Activated CD8-positive, alpha-beta T cell treated with anti-CD3 and anti-CD28 coated beads for 36 hours (primary cell): ENCODE data around the gene NUP93. TPM values are rescaled to one million over a fixed set of nuclear protein-coding genes. Genes with fewer than 3 reads are reported as not detected.

ENCODE experiments used
- ATAC-seq: fragments of 200-7000 bp; cut with Tn5 transposase; one replicate; pipeline ENCODE4 v1.10.0; 2021; ENCODE audit warnings: mild to moderate bottlenecking, moderate library complexity
- CTCF ChIA-PET: fragments of 350-600 bp; sonication (Branson Sonifier 250); formaldehyde crosslinking; loops from one replicate; lab custom pipeline; 2021; ENCODE audit warnings: antibody characterized with exemption; lab: Charles Lee
- POLR2A ChIA-PET: fragments of 350-600 bp; sonication (Branson Sonifier 250); formaldehyde crosslinking; loops from one replicate; lab custom pipeline; 2021; ENCODE audit warnings: antibody characterized with exemption; lab: Charles Lee
- DNase-seq: peaks from one replicate; pipeline ENCODE4 v3.0.0-alpha.2; 2020
- H3K27ac Mint-ChIP-seq: one replicate; pipeline ENCODE4 v1.8.0; 2021; ENCODE audit warnings: mild to moderate bottlenecking, mixed read lengths
- H3K27me3 Mint-ChIP-seq: one replicate; pipeline ENCODE4 v1.8.0; 2021; ENCODE audit warnings: mixed read lengths
- H3K36me3 Mint-ChIP-seq: one replicate; pipeline ENCODE4 v1.8.0; 2021; ENCODE audit warnings: low read depth, mixed read lengths
- H3K4me1 Mint-ChIP-seq: one replicate; pipeline ENCODE4 v1.8.0; 2021; ENCODE audit warnings: low read depth, mixed read lengths
- H3K4me3 Mint-ChIP-seq: one replicate; pipeline ENCODE4 v1.8.0; 2021; ENCODE audit warnings: mild to moderate bottlenecking, moderate library complexity, mixed read lengths
- H3K9me3 Mint-ChIP-seq: one replicate; pipeline ENCODE4 v1.8.0; 2021; ENCODE audit warnings: mixed read lengths
- CTCF ChIP-seq: fragments of 200-600 bp; IDR thresholded peaks from one replicate; pipeline ENCODE4 v1.8.0; 2022; ENCODE audit warnings: antibody characterized with exemption, mild to moderate bottlenecking
- intact Hi-C: fragments of 100-400 bp; cut with micrococcal nuclease; formaldehyde crosslinking; loops from one replicate; pipeline ENCODE4 v1.10.0; 2022
- total RNA-seq, 2 experiments: library from RNA; stranded (reverse); gene quantifications; one replicate each; pipeline ENCODE4 v1.2.3, GENCODE V29; 2021

Gene NUP93
- total RNA-seq, 2 experiments from 2014 or later = 171 to 191 TPM

GRCh38 chr16:56758432-56758831, 28.5 kb downstream of the NUP93 start:
- Mint-ChIP-seq H3K4me1 (peaks cover 6% of the 10 kb centered on the region), H3K9me3 (peaks cover 6% of the 10 kb centered on the region), H3K27ac (no peak overlapping the region), H3K36me3 (peaks cover 50% of the 10 kb centered on the region), H3K4me3 (no peak overlapping the region), H3K27me3 (no peaks in the 10 kb centered on the region)
- POLR2A ChIA-PET = interaction anchor here (0.6 to 1.3 kb wide), 2 partner anchors 14 to 134 kb away, joined by 3 read pairs; no protein-coding TSS in a partner anchor
- TF ChIP-seq CTCF = no peak
- CTCF ChIA-PET = interaction anchor here (1.6 kb wide), 1 partner anchor 25 kb away, joined by 3 read pairs; no protein-coding TSS in a partner anchor
- intact Hi-C loops = no loop called here
- no peak for DNase-seq
- ATAC-seq = no peak

DNA sequence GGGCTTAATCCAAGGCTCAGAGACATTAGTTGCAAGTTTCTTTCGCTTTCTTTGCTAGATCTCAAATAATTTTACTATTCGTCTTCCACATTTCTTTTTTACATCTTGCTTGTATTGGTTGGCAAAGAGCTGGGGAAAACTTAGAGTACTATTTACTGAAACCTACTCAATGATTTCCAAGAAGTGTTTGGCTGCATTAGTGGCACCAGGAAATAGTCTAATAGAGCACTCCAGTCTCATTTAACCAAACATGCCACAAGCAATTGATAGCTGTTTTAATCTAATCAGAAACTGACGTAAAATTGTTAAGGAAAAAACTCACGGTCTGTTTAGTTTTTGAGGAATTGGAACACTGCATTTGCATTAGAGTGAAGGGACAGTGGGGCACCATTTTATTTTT, 29.0 kb downstream of the NUP93 start:
- ChIA-PET POLR2A (no interaction called here), CTCF (no interaction called here)
- Mint-ChIP-seq H3K27ac (no peak overlapping the region), H3K4me1 (peaks cover 8% of the 10 kb centered on the region), H3K9me3 (peaks cover 6% of the 10 kb centered on the region), H3K36me3 (peaks cover 49% of the 10 kb centered on the region), H3K27me3 (no peaks in the 10 kb centered on the region), H3K4me3 (no peak overlapping the region)
- DNase-seq = no peak
- ATAC-seq = no peak
- no peak for TF ChIP-seq CTCF
- intact Hi-C loops = no loop called here

- ATAC-seq = no peak
- POLR2A ChIA-PET = no interaction called here
- H3K4me1 Mint-ChIP-seq = peaks cover 5% of the 10 kb centered on the region
Measured at GRCh38 chr16:56763291-56763916, 33.5 kb downstream of the NUP93 start.

GRCh38 chr16:56764835-56765234, 34.9 kb downstream of the NUP93 start:
- no peak overlapping the region for H3K4me3 Mint-ChIP-seq
- intact Hi-C loops = no loop called here
- H3K27me3 Mint-ChIP-seq = no peaks in the 10 kb centered on the region
- CTCF ChIA-PET = no interaction called here
- no peak overlapping the region for H3K27ac Mint-ChIP-seq
- H3K4me1 Mint-ChIP-seq = peaks cover 8% of the 10 kb centered on the region
- no peak for DNase-seq
- no peak for TF ChIP-seq CTCF
- POLR2A ChIA-PET = no interaction called here
- no peaks in the 10 kb centered on the region for H3K9me3 Mint-ChIP-seq
- no peak for ATAC-seq
- H3K36me3 Mint-ChIP-seq = peaks cover 27% of the 10 kb centered on the region

More at GRCh38 chr16:56763291-56763916, 33.5 kb downstream of the NUP93 start:
- intact Hi-C loops = no loop called here
- Mint-ChIP-seq H3K36me3 (peaks cover 34% of the 10 kb centered on the region), H3K9me3 (no peaks in the 10 kb centered on the region), H3K27me3 (no peaks in the 10 kb centered on the region), H3K4me3 (no peak overlapping the region), H3K27ac (peak overlapping the region; percentile 49)
- CTCF ChIA-PET = no interaction called here
- no peak for DNase-seq
- TF ChIP-seq CTCF = no peak

DNA sequence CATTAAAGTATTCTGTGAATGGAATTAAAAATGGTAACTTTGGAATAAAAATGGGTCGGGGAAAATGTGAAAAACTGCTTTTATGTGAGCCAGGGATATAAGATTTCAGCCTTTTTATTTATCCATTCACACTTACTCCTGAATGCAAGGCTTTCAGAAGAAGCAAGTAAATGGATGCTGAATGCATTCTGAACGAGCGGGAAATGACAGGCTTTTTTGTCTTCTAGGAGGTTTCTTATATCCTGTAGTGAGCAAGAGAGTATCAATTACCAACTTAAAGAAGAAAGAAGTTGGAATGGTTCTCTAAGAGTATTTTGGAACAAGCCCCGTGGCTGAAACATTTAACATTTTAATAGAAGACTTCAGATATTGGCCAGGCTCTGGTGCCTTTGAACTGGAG, 36.0 kb downstream of the NUP93 start:
- intact Hi-C loops = no loop called here
- no peak for DNase-seq
- Mint-ChIP-seq H3K9me3 (no peaks in the 10 kb centered on the region), H3K27ac (no peak overlapping the region), H3K4me3 (no peak overlapping the region), H3K36me3 (peaks cover 19% of the 10 kb centered on the region), H3K27me3 (no peaks in the 10 kb centered on the region), H3K4me1 (peaks cover 17% of the 10 kb centered on the region)
- TF ChIP-seq CTCF = no peak
- no peak for ATAC-seq
- CTCF ChIA-PET = no interaction called here
- POLR2A ChIA-PET = no interaction called here
